Measurements from ENCODE around the gene SORCS1.

- TF ChIP-seq CTCF (IDR thresholded peaks at IDR 0.05; ENCODE audit: low read length) = no peak
- no peak for TF ChIP-seq EZH2phosphoT487 (IDR thresholded peaks at IDR 0.05; ENCODE audit: low read length)
These were observed 348.0 kb downstream of the SORCS1 start for GRCh38 chr10:106816318-106817085.
